GM23338 (cell line): ENCODE data around the gene ANP32A. TPM values are rescaled to one million over a fixed set of nuclear protein-coding genes. Genes with fewer than 3 reads are reported as not detected.

Experiments used
- ATAC-seq: fragments of 200-7000 bp; cut with Tn5 transposase; 3 replicates; pipeline ENCODE4 v1.9.1; 2020
- DNase-seq: peaks from one replicate; pipeline ENCODE4 v3.0.0-alpha.2; 2015; ENCODE audit warnings: low spot score
- H2AFZ ChIP-seq: fragments of 200-600 bp; sonication (generic); 2 replicates; pipeline ENCODE4 v1.8.0; 2016; ENCODE audit warnings: antibody characterized with exemption, mild to moderate bottlenecking, moderate library complexity
- H3F3A ChIP-seq: fragments of 200-600 bp; sonication (generic); replicated peaks from 2 replicates; pipeline ENCODE4 v1.8.0; 2017; ENCODE audit warnings: antibody characterized with exemption, mixed run types, low read depth
- H3K27ac ChIP-seq: fragments of 200-600 bp; sonication (generic); 2 replicates; pipeline ENCODE4 v1.6.1; 2016; ENCODE audit warnings: low read depth
- H3K27me3 ChIP-seq: fragments of 200-600 bp; sonication (generic); 2 replicates; pipeline ENCODE4 v1.8.0; 2016; ENCODE audit warnings: mild to moderate bottlenecking, mixed run types, moderate library complexity; ENCODE audit not compliant: insufficient read depth
- H3K36me3 ChIP-seq: fragments of 200-600 bp; sonication (generic); 2 replicates; pipeline ENCODE4 v1.8.0; 2016; ENCODE audit warnings: mild to moderate bottlenecking; ENCODE audit not compliant: insufficient read depth
- H3K4me1 ChIP-seq: fragments of 200-600 bp; sonication (generic); 2 replicates; pipeline ENCODE4 v1.8.0; 2016; ENCODE audit warnings: mild to moderate bottlenecking, moderate library complexity; ENCODE audit not compliant: insufficient read depth
- H3K4me2 ChIP-seq: fragments of 200-600 bp; sonication (generic); 2 replicates; pipeline ENCODE4 v1.7.1; 2017; ENCODE audit warnings: mixed run types
- H3K4me3 ChIP-seq: fragments of 200-600 bp; sonication (generic); 2 replicates; pipeline ENCODE4 v1.6.1; 2016; ENCODE audit warnings: mixed run types
- H3K79me2 ChIP-seq: fragments of 200-600 bp; sonication (generic); replicated peaks from 2 replicates; pipeline ENCODE4 v1.8.0; 2017; ENCODE audit warnings: mild to moderate bottlenecking; ENCODE audit not compliant: insufficient read depth
- H3K9me2 ChIP-seq: fragments of 200-600 bp; sonication (generic); 2 replicates; pipeline ENCODE4 v1.8.0; 2017; ENCODE audit not compliant: insufficient read depth
- H4K20me1 ChIP-seq: fragments of 200-600 bp; sonication (generic); replicated peaks from 2 replicates; pipeline ENCODE4 v1.8.0; 2017; ENCODE audit warnings: mild to moderate bottlenecking; ENCODE audit not compliant: insufficient read depth
- H3K27ac Mint-ChIP-seq: 2 replicates; pipeline ENCODE4 v1.8.0; 2020; ENCODE audit warnings: inconsistent platforms, mild to moderate bottlenecking, moderate library complexity, mixed read lengths
- H3K27me3 Mint-ChIP-seq: 3 replicates; pipeline ENCODE4 v1.8.0; 2022; ENCODE audit warnings: low read depth, mild to moderate bottlenecking, moderate library complexity, mixed read lengths, inconsistent platforms; ENCODE audit not compliant: insufficient read depth, poor library complexity
- H3K36me3 Mint-ChIP-seq: 3 replicates; pipeline ENCODE4 v1.8.0; 2021; ENCODE audit warnings: low read depth, mild to moderate bottlenecking, inconsistent platforms, moderate library complexity, mixed read lengths
- H3K4me1 Mint-ChIP-seq: 3 replicates; pipeline ENCODE4 v1.8.0; 2020; ENCODE audit warnings: mild to moderate bottlenecking, inconsistent platforms, mixed read lengths
- H3K4me3 Mint-ChIP-seq: 3 replicates; pipeline ENCODE4 v1.8.0; 2021; ENCODE audit warnings: moderate library complexity, mild to moderate bottlenecking, inconsistent platforms, mixed read lengths
- H3K9me3 Mint-ChIP-seq: 3 replicates; pipeline ENCODE4 v1.8.0; 2020; ENCODE audit warnings: moderate library complexity, mild to moderate bottlenecking, inconsistent platforms, mixed read lengths
- CREB1 ChIP-seq: fragments of 250-450 bp; sonication (Bioruptor Pico); IDR thresholded peaks from 2 replicates; pipeline ENCODE4 v1.5.0; 2020; ENCODE audit warnings: low read depth, mild to moderate bottlenecking, moderate library complexity
- CTCF ChIP-seq, 2 experiments: fragments of 200-600 bp in 1 of 2; sonication (generic) in 1 of 2; conservative IDR thresholded peaks; 2 replicates each; pipeline versions ENCODE4 v1.5.1 to v1.6.1; 2016 to 2017; ENCODE audit warnings: antibody characterized with exemption in 2 of 2, low read depth in 2 of 2, mild to moderate bottlenecking in 2 of 2, moderate library complexity in 1 of 2
- ETS1 ChIP-seq: IDR thresholded peaks from 2 replicates; pipeline ENCODE4 v1.6.1; 2016; ENCODE audit warnings: antibody characterized with exemption
- EZH2 ChIP-seq: fragments of 200-600 bp; sonication (generic); IDR thresholded peaks from one replicate; pipeline ENCODE4 v1.8.0; 2017; ENCODE audit warnings: antibody characterized with exemption, mild to moderate bottlenecking, low read depth; ENCODE audit not compliant: unreplicated experiment
- EZH2phosphoT487 ChIP-seq: fragments of 200-600 bp; sonication (generic); IDR thresholded peaks from one replicate; pipeline ENCODE4 v1.8.1; 2018; ENCODE audit warnings: antibody characterized with exemption; ENCODE audit not compliant: unreplicated experiment
- JUNB ChIP-seq: IDR thresholded peaks from one replicate; pipeline ENCODE4 v1.6.1; 2016; ENCODE audit warnings: antibody characterized with exemption; ENCODE audit not compliant: unreplicated experiment
- NANOG ChIP-seq: IDR thresholded peaks from 2 replicates; pipeline ENCODE4 v1.6.1; 2016; ENCODE audit warnings: antibody characterized with exemption, borderline replicate concordance
- POLR2AphosphoS5 ChIP-seq: IDR thresholded peaks from 2 replicates; pipeline ENCODE4 v1.6.1; 2016; ENCODE audit warnings: antibody characterized with exemption, low read depth
- REST ChIP-seq: IDR thresholded peaks from one replicate; pipeline ENCODE4 v1.6.1; 2018; ENCODE audit warnings: antibody characterized with exemption; ENCODE audit not compliant: unreplicated experiment
- STAT1 ChIP-seq: IDR thresholded peaks from one replicate; pipeline ENCODE4 v1.6.1; 2016; ENCODE audit warnings: antibody characterized with exemption; ENCODE audit not compliant: unreplicated experiment
- ZNF114 ChIP-seq: fragments of 250-450 bp; sonication (Bioruptor Pico); IDR thresholded peaks from 2 replicates; pipeline ENCODE4 v1.5.0; 2020; ENCODE audit warnings: mild to moderate bottlenecking, moderate library complexity
- ZNF331 ChIP-seq: fragments of 250-450 bp; sonication (Bioruptor Pico); IDR thresholded peaks from 2 replicates; pipeline ENCODE4 v1.5.0; 2020; ENCODE audit warnings: low read depth, mild to moderate bottlenecking, moderate library complexity
- ZNF462 ChIP-seq: fragments of 250-450 bp; sonication (Bioruptor Pico); IDR thresholded peaks from 2 replicates; pipeline ENCODE4 v1.5.0; 2020; ENCODE audit warnings: mild to moderate bottlenecking, moderate library complexity
- polyA plus RNA-seq: library from polyadenylated mRNA; unstranded; fragments of >200 nt; fragmentation: Nextera tagmentation; extraction: Ambion mirVana; gene quantifications from 2 replicates; pipeline ENCODE4 v1.2.1, GENCODE V29; 2016
- total RNA-seq: library from RNA; depleted of rRNA; stranded (reverse); fragments of >200 nt; shearing (Covaris generic); gene quantifications from 2 replicates; pipeline ENCODE4 v1.2.3, GENCODE V29; 2014

The ANP32A gene
- total and polyA plus RNA-seq, 2 experiments from 2014 or later, result 204 to 304 TPM

GRCh38 chr15:68842958-68843357, 22.3 kb upstream of the ANP32A start:
- TF ChIP-seq STAT1 (no peak), REST (no peak), NANOG (no peak), ZNF331 (CRISPR knock-in tag) (no peak), CREB1 (CRISPR knock-in tag) (no peak), CTCF (conservative IDR thresholded peaks at IDR 0.05; ENCODE audit: low read depth in 2 of 2) (no peak), JUNB (no peak), ETS1 (no peak), ZNF462 (CRISPR knock-in tag) (no peak), EZH2phosphoT487 (no peak), EZH2 (no peak), ZNF114 (no peak), POLR2AphosphoS5 (no peak)
- no peaks in the 10 kb centered on the region for H3K36me3 ChIP-seq
- ATAC-seq (no peak), DNase-seq (no peak)
- Mint-ChIP-seq H3K9me3 (no peaks in the 10 kb centered on the region), H3K27me3 (peaks cover 17% of the 10 kb centered on the region), H3K4me3 (peak overlapping the region; percentile 42), H3K27ac (no peak overlapping the region), H3K4me1 (peaks cover 4% of the 10 kb centered on the region), H3K36me3 (no peaks in the 10 kb centered on the region)
- peaks cover 19% of the 10 kb centered on the region for H3K27me3 ChIP-seq
- no peaks in the 10 kb centered on the region for H3K79me2 ChIP-seq
- no peak overlapping the region for H3K27ac ChIP-seq
- 0 out of 2 replicates have a peak overlapping the region, but pooled peaks have one; percentile 86 for H3K4me2 ChIP-seq
- no peaks in the 10 kb centered on the region for H4K20me1 ChIP-seq
- no peaks in the 10 kb centered on the region for H3K9me2 ChIP-seq
- H2AFZ ChIP-seq, result no peak overlapping the region
- H3K4me1 ChIP-seq, result peaks cover 8% of the 10 kb centered on the region
- no peaks in the 10 kb centered on the region for H3F3A ChIP-seq
- H3K4me3 ChIP-seq, result no peak overlapping the region; the same call in 1 of the 2 replicates
